GM23338 (cell line): ENCODE results near the gene BSCL2.

Experiments
- CREB1 ChIP-seq: fragments of 250-450 bp; sonication (Bioruptor Pico); IDR thresholded peaks from 2 replicates; pipeline ENCODE4 v1.5.0; 2020; ENCODE audit warnings: low read depth, mild to moderate bottlenecking, moderate library complexity
- CTCF ChIP-seq, 2 experiments: fragments of 200-600 bp in 1 of 2; sonication (generic) in 1 of 2; conservative IDR thresholded peaks; 2 replicates each; pipeline versions ENCODE4 v1.5.1 to v1.6.1; 2016 to 2017; ENCODE audit warnings: antibody characterized with exemption in 2 of 2, low read depth in 2 of 2, mild to moderate bottlenecking in 2 of 2, moderate library complexity in 1 of 2
- EZH2 ChIP-seq: fragments of 200-600 bp; sonication (generic); IDR thresholded peaks from one replicate; pipeline ENCODE4 v1.8.0; 2017; ENCODE audit warnings: antibody characterized with exemption, mild to moderate bottlenecking, low read depth; ENCODE audit not compliant: unreplicated experiment
- EZH2phosphoT487 ChIP-seq: fragments of 200-600 bp; sonication (generic); IDR thresholded peaks from one replicate; pipeline ENCODE4 v1.8.1; 2018; ENCODE audit warnings: antibody characterized with exemption; ENCODE audit not compliant: unreplicated experiment
- POLR2AphosphoS5 ChIP-seq: IDR thresholded peaks from 2 replicates; pipeline ENCODE4 v1.6.1; 2016; ENCODE audit warnings: antibody characterized with exemption, low read depth
- REST ChIP-seq: IDR thresholded peaks from one replicate; pipeline ENCODE4 v1.6.1; 2018; ENCODE audit warnings: antibody characterized with exemption; ENCODE audit not compliant: unreplicated experiment
- ZNF331 ChIP-seq: fragments of 250-450 bp; sonication (Bioruptor Pico); IDR thresholded peaks from 2 replicates; pipeline ENCODE4 v1.5.0; 2020; ENCODE audit warnings: low read depth, mild to moderate bottlenecking, moderate library complexity
- ZNF462 ChIP-seq: fragments of 250-450 bp; sonication (Bioruptor Pico); IDR thresholded peaks from 2 replicates; pipeline ENCODE4 v1.5.0; 2020; ENCODE audit warnings: mild to moderate bottlenecking, moderate library complexity

GRCh38 chr11:62678433-62678769, 28.8 kb downstream of the BSCL2 start:
- TF ChIP-seq EZH2phosphoT487 = no peak
- no peak for TF ChIP-seq CTCF (conservative IDR thresholded peaks at IDR 0.05; ENCODE audit: low read depth in 2 of 2)
- no peak for TF ChIP-seq CREB1 (CRISPR knock-in tag)
- no peak for TF ChIP-seq EZH2
- no peak for TF ChIP-seq ZNF462 (CRISPR knock-in tag)
- no peak for TF ChIP-seq REST
- no peak for TF ChIP-seq ZNF331 (CRISPR knock-in tag)
- no peak for TF ChIP-seq POLR2AphosphoS5
